GM20000 (cell line): ENCODE measurements around the gene NUDT14.

Experiments
- DNase-seq: peaks from one replicate; pipeline ENCODE4 v3.0.0; 2012; ENCODE audit warnings: low spot score
- TF ChIP-seq, protein P1 (sequence below): IDR thresholded peaks from 2 replicates; pipeline ENCODE4 v1.5.1; 2012; ENCODE audit warnings: mild to moderate bottlenecking, control low read depth; ENCODE audit errors: extremely low read depth, missing control alignments

Gene NUDT14

DNA sequence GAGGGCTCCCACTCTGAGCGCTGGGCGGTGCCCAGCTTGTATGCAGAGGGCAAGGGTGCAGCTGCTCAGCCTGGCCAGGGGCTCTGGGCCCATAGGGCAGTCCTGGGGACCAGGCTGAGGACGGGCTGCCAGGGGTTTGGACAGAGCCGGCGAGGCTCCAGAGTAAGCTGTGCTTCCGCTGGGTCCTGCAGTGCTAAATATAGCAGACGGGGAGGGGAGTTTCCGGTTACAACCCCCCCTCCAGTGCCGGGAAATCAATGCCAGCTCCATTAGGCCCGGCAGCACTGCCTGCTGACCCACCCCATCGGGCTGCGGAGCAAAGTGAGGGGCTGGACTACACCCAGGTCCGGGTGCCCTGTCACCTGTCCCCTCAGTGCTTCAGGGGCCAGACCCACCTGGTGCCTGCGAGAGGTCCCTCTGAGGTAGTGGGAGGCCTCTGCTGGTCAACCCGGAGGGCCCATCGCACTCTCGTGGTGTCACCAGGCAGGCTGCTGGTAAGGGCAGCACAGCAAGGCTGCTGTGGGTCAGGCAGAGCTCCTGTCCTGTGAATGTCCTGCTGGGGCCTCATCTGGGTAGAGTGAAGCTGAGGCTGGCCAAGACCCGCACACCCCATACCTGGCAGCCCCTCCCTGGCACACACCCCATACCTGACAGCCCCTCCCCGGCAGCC lies 10.0 kb downstream of the NUDT14 start:
- DNase-seq: no peak
- TF ChIP-seq, protein P1, sequence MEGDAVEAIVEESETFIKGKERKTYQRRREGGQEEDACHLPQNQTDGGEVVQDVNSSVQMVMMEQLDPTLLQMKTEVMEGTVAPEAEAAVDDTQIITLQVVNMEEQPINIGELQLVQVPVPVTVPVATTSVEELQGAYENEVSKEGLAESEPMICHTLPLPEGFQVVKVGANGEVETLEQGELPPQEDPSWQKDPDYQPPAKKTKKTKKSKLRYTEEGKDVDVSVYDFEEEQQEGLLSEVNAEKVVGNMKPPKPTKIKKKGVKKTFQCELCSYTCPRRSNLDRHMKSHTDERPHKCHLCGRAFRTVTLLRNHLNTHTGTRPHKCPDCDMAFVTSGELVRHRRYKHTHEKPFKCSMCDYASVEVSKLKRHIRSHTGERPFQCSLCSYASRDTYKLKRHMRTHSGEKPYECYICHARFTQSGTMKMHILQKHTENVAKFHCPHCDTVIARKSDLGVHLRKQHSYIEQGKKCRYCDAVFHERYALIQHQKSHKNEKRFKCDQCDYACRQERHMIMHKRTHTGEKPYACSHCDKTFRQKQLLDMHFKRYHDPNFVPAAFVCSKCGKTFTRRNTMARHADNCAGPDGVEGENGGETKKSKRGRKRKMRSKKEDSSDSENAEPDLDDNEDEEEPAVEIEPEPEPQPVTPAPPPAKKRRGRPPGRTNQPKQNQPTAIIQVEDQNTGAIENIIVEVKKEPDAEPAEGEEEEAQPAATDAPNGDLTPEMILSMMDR: no peak

GRCh38 chr14:105169776-105170655 lies 11.1 kb downstream of the NUDT14 start:
- TF ChIP-seq, protein P1: no peak
- no peak for DNase-seq

DNA sequence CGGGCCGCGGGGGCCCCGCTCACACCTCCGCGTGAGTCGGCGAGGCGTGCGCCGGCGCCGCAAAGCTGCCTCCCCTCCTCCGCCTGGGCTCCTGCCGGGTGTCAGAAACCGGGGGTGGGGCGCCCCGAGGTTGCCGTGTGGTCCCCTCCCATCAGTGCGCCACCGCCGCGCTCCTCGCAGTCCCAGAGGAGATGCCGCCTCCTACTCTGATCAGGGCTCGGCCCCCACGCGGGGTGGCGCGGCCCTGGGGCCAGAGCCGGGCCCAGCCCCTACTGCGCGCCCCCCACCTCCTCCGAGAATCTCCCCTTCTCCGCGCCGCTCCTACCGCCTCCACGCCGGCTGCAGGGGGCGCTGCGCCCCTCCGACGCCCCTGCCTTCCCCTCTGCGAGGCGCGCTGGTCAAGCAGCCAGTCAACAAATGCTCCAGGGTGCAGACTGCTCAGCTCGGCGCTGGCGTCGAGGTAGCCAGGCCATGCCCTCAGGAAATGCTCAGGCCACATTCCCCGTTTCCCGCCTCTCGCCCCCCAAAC lies 12.1 kb downstream of the NUDT14 start:
- DNase-seq: no peak
- TF ChIP-seq, protein P1: peak; percentile 59

- peak; percentile 78 for DNase-seq
- TF ChIP-seq, protein P1: no peak
Measured at GRCh38 chr14:105168496-105168978, 12.6 kb downstream of the NUDT14 start, which contains the start of gene JAG2. Gene JAG2, minus strand, starts transcription at chr14:105168776. Its CDS starts 356 bp downstream, at chr14:105168420.

GRCh38 chr14:105168093-105168420 lies 13.1 kb downstream of the NUDT14 start:
- TF ChIP-seq, protein P1: no peak
- no peak for DNase-seq

DNA sequence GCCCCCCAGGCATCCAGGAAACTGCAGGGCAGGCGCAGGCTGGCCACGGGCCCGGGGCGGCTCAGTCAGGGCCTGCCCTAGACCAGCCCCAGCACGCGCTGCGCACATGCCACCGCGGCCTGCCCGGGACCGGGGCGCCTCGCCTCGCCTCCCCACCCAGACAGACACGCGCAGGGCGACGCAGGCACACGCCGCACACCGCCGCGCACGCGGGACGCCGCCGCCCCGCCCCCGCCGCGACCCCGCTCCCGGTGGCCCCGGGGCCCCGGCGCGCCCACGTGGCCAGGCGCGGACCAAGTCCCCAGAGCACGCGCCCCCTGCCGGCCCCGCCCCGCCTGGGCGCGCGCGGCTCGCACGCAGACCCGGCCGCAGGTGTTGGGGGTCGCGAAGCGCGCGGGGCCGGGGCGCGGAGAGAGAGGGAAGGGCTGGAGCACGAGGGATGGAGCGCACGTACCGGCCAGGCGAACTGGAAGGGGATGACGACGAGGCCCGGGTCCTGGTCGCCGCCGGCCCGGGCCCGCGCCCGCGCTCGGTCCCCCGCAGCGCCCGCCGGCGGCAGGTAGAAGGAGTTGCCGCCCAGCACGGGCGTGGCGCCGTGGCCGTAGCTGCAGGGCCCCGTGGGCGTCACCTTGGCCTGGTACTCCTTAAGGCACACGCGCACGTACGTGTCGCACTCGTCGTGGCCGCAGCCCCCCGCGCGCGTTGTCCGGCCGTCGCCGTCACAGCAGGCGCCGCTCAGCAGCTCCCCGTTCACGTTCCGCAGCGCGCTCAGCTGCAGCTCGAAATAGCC lies 13.6 kb downstream of the NUDT14 start:
- DNase-seq: no peak
- TF ChIP-seq, protein P1: no peak
